Liver (tissue), 9 donors: ENCODE data around the gene EXOC4. TPM values are rescaled to one million over a fixed set of nuclear protein-coding genes. Genes with fewer than 3 reads are reported as not detected.

Experiments used
- DNase-seq: peaks from one replicate; pipeline ENCODE4 v3.0.0-alpha.2; 2017; ENCODE audit warnings: low spot score
- H3K27ac ChIP-seq, 2 donors: one replicate each; pipeline ENCODE4 v1.7.0; 2013; ENCODE audit warnings: inconsistent platforms in 2 of 2, low read length in 2 of 2, control low read depth in 1 of 2, low read depth in 1 of 2, mild to moderate bottlenecking in 1 of 2
- H3K27me3 ChIP-seq, 4 donors: one replicate each; pipeline versions ENCODE4 v1.6.1 to v1.7.0; 2013; ENCODE audit warnings: low read length in 3 of 4, inconsistent platforms in 1 of 4, mild to moderate bottlenecking in 1 of 4, moderate library complexity in 1 of 4; ENCODE audit not compliant: control insufficient read depth in 4 of 4, insufficient read depth in 4 of 4
- H3K36me3 ChIP-seq, 4 donors: one replicate each; pipeline versions ENCODE4 v1.6.1 to v1.7.0; 2013; ENCODE audit warnings: low read length in 3 of 4, mild to moderate bottlenecking in 3 of 4, low read depth in 1 of 4, moderate library complexity in 1 of 4; ENCODE audit not compliant: control insufficient read depth in 4 of 4, insufficient read depth in 3 of 4
- H3K4me1 ChIP-seq, 4 donors: one replicate each; pipeline versions ENCODE4 v1.6.1 to v1.7.0; 2013; ENCODE audit warnings: low read length in 3 of 4, mild to moderate bottlenecking in 3 of 4, moderate library complexity in 1 of 4; ENCODE audit not compliant: control insufficient read depth in 4 of 4, insufficient read depth in 4 of 4
- H3K4me3 ChIP-seq, 3 donors: one replicate each; pipeline versions ENCODE4 v1.6.1 to v1.7.0; 2013; ENCODE audit warnings: low read length in 3 of 3, control low read depth in 1 of 3, low read depth in 1 of 3, mild to moderate bottlenecking in 1 of 3
- H3K9ac ChIP-seq, 2 donors: one replicate each; pipeline ENCODE4 v1.7.0; 2013; ENCODE audit warnings: low read length in 2 of 2, mild to moderate bottlenecking in 2 of 2, moderate library complexity in 2 of 2, control low read depth in 1 of 2, low read depth in 1 of 2
- H3K9me3 ChIP-seq, 4 donors: one replicate each; pipeline versions ENCODE4 v1.6.1 to v1.7.0; 2013; ENCODE audit warnings: low read length in 3 of 4; ENCODE audit not compliant: control insufficient read depth in 4 of 4
- ATF3 ChIP-seq: IDR thresholded peaks from 2 replicates; pipeline ENCODE4 v1.6.1; 2016; ENCODE audit warnings: antibody characterized with exemption
- CTCF ChIP-seq: fragments of 150-350 bp; IDR thresholded peaks from 2 replicates; pipeline ENCODE4 v1.5.1; 2017; ENCODE audit warnings: improper control_type of control experiment, low read depth, low read length; ENCODE audit not compliant: missing input control
- EGR1 ChIP-seq, 2 donors: IDR thresholded peaks; 2 replicates each; pipeline ENCODE4 v1.6.1; 2016 to 2018; ENCODE audit warnings: antibody characterized with exemption in 2 of 2, low read depth in 2 of 2
- FOXA1 ChIP-seq: IDR thresholded peaks from 2 replicates; pipeline ENCODE4 v1.6.1; 2016; ENCODE audit warnings: antibody characterized with exemption
- FOXA2 ChIP-seq: IDR thresholded peaks from 2 replicates; pipeline ENCODE4 v1.6.1; 2016; ENCODE audit warnings: antibody characterized with exemption
- GABPA ChIP-seq, 2 donors: IDR thresholded peaks in 1 of 2; conservative IDR thresholded peaks in 1 of 2; 2 replicates each; pipeline ENCODE4 v1.6.1; 2016; ENCODE audit warnings: antibody characterized with exemption in 2 of 2, mild to moderate bottlenecking in 1 of 2, moderate library complexity in 1 of 2
- HNF4G ChIP-seq: IDR thresholded peaks from 2 replicates; pipeline ENCODE4 v1.6.1; 2016; ENCODE audit warnings: antibody characterized with exemption
- JUND ChIP-seq, 2 donors: IDR thresholded peaks; 2 replicates each; pipeline ENCODE4 v1.6.1; 2016; ENCODE audit warnings: antibody characterized with exemption in 2 of 2
- MAX ChIP-seq: IDR thresholded peaks from 2 replicates; pipeline ENCODE4 v1.6.1; 2016; ENCODE audit warnings: antibody characterized with exemption
- NR2F2 ChIP-seq: IDR thresholded peaks from 2 replicates; pipeline ENCODE4 v1.6.1; 2016; ENCODE audit warnings: antibody characterized with exemption
- REST ChIP-seq: IDR thresholded peaks from 2 replicates; pipeline ENCODE4 v1.6.1; 2016; ENCODE audit warnings: antibody characterized with exemption, mild to moderate bottlenecking
- RXRA ChIP-seq, 2 donors: IDR thresholded peaks; 2 replicates each; pipeline ENCODE4 v1.6.1; 2017 to 2018; ENCODE audit warnings: antibody characterized with exemption in 2 of 2, mild to moderate bottlenecking in 1 of 2
- SP1 ChIP-seq: IDR thresholded peaks from 2 replicates; pipeline ENCODE4 v1.6.1; 2018; ENCODE audit warnings: antibody characterized with exemption, mild to moderate bottlenecking
- YY1 ChIP-seq: IDR thresholded peaks from 2 replicates; pipeline ENCODE4 v1.6.1; 2016; ENCODE audit warnings: antibody characterized with exemption, mild to moderate bottlenecking
- ZBTB33 ChIP-seq: IDR thresholded peaks from 2 replicates; pipeline ENCODE4 v1.6.1; 2016; ENCODE audit warnings: antibody characterized with exemption
- WGBS: extraction: QIAGEN DNeasy Blood & Tissue Kit; methylation state at CpG from one replicate; pipeline ENCODE4 v1.1.7; 2013; 5-methylcytosine and 5-hydroxymethylcytosine counted together
- polyA plus RNA-seq, 2 donors: library from polyadenylated mRNA; stranded (reverse) in 1 of 2; unstranded in 1 of 2; fragments of 200-250 nt in 1 of 2; fragments of >200 nt in 1 of 2; fragmentation: Nextera tagmentation in 1 of 2; extraction: Ambion mirVana in 1 of 2; gene quantifications; one replicate each; pipeline versions ENCODE4 v1.2.1 to v1.2.3, GENCODE V29; 2013 to 2015
- total RNA-seq, 2 donors: library from RNA; depleted of rRNA; stranded (reverse); fragments of >200 nt; gene quantifications; one replicate each; pipeline ENCODE4 v1.2.3, GENCODE V29; 2014
- donor health status: healthy.
- donor health status: healthy.
- donor health status: healthy.
- donor health status: healthy.
- donor health status: healthy.

The EXOC4 gene
- total and polyA plus RNA-seq, 4 donors = 9.5 to 55.9 (median 23.6) TPM

GRCh38 chr7:133497061-133497460, 244.2 kb downstream of the EXOC4 start:
- DNase-seq = no peak
- Histone ChIP-seq H3K9me3 (peaks cover 0 to 3% (median 0%) of the 10 kb centered on the region in 4 donors), H3K27ac (no peak overlapping the region), H3K4me1 (no peaks in the 10 kb centered on the region), H3K4me3 (no peak overlapping the region), H3K36me3 (no peaks in the 10 kb centered on the region), H3K9ac (no peak overlapping the region), H3K27me3 (no peaks in the 10 kb centered on the region)
- 100% methylated on average over 1 of the region's 1 CpG for WGBS
- TF ChIP-seq FOXA1 (no peak), GABPA (IDR thresholded peaks at IDR 0.05 in 1 of 2, conservative IDR thresholded peaks at IDR 0.05 in 1 of 2) (no peak), RXRA (IDR thresholded peaks at IDR 0.05) (no peak), YY1 (no peak)

- Histone ChIP-seq H3K27me3 (no peaks in the 10 kb centered on the region), H3K4me1 (no peaks in the 10 kb centered on the region), H3K27ac (no peak overlapping the region), H3K36me3 (no peaks in the 10 kb centered on the region), H3K4me3 (no peak overlapping the region), H3K9me3 (peaks cover 0 to 3% (median 0%) of the 10 kb centered on the region in 4 donors), H3K9ac (no peak overlapping the region)
- no peak for DNase-seq
- TF ChIP-seq YY1 (no peak), JUND (IDR thresholded peaks at IDR 0.05) (no peak), RXRA (IDR thresholded peaks at IDR 0.05) (no peak), REST (no peak), FOXA2 (no peak), SP1 (no peak), FOXA1 (no peak), GABPA (IDR thresholded peaks at IDR 0.05 in 1 of 2, conservative IDR thresholded peaks at IDR 0.05 in 1 of 2) (no peak), EGR1 (IDR thresholded peaks at IDR 0.05; ENCODE audit: low read depth in 2 of 2) (no peak), NR2F2 (no peak), ZBTB33 (no peak), MAX (no peak), ATF3 (no peak), CTCF (no peak), HNF4G (no peak)
- WGBS = 93% methylated on average over 5 of the region's 5 CpGs
Observed at GRCh38 chr7:133501771-133502170, 248.9 kb downstream of the EXOC4 start.
